Muscle of arm (tissue), 12 donors: ENCODE data around the gene RALB. TPM values are rescaled to one million over a fixed set of nuclear protein-coding genes. Genes with fewer than 3 reads are reported as not detected.
A peak's percentile ranks its signal among the peaks of the same experiment; 100 is the strongest.
"Not testable (repeated sequence)": the region's sequence is repeated elsewhere in the genome, so short reads cannot be mapped to it uniquely, and the experiment has no call there.

Source experiments
- DNase-seq: peaks from one replicate; pipeline ENCODE4 v3.0.0-alpha.2; 2013
- polyA plus RNA-seq, 12 donors: library from polyadenylated mRNA; unstranded; fragments of 120-200 nt; gene quantifications; one replicate each; pipeline ENCODE4 v1.2.1, GENCODE V29; 2013; ENCODE audit not compliant: insufficient read length in 12 of 12

Gene RALB
- polyA plus RNA-seq, 12 donors = 47.5 to 87.9 (median 57.3) TPM; not detected in 1

- peak; percentile 91 for DNase-seq
These were observed 60.4 kb downstream of the RALB start for GRCh38 chr2:120312860-120313694.

GRCh38 chr2:120313695-120314615 is 61.3 kb downstream of the RALB start:
- DNase-seq = no peak

GRCh38 chr2:120314690-120315366 is 62.2 kb downstream of the RALB start:
- no peak for DNase-seq

- no peak for DNase-seq
These were observed 62.8 kb downstream of the RALB start for GRCh38 chr2:120315367-120316033.

DNA sequence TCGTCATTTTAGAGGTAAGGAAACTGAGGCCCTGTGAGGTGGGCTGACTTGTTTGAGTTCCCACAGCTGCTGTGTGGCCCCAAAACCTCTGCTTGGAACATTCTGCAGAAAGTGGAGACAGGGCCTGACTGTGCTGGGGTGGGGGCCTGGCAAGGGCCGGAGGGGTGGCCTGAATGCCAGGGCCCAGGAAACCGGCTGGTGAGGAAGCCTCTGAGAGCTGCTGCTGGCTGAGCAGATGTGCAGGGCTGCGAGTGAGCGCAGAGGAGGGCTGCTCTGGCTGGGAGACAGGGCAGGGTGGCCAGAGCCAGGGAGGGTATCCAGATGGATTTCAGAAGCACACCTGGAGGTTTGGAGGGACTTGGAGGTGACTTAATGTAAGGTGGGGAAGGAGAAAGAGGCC is 63.4 kb downstream of the RALB start:
- DNase-seq = no peak

DNA sequence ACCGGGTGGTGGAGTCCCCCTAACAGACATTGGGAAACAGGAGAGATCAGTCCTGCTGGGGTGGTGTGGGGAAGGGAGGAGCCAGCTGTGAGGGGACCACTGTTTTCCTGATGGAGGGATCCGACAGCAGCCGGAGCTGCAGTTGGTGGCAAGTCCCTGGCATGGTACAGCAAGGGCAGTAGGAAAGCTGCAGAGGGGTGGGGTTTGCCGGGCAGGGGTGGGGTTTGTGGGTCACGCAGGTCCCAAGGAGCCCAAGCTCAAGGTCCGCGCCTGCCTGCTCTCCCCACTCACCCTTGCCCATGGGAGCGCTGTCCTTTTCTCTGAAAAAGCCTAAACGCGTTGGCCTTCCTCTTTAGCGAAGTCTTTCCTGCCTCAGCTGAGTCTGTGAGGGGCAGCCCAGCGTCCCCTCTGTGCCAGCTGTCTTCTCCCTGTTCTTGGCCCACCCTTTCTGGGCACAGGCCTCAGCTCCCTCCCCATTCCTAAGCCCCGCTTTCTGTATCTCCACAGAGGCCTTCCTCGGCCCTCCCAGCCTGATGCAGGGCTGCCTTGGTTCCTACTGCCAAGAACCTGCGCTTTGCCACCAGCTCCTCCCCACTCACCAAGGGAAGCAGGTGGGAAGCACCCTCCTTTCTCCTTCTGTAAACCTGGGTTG is 64.0 kb downstream of the RALB start:
- DNase-seq = no peak

GRCh38 chr2:120317180-120317533 is 64.5 kb downstream of the RALB start:
- DNase-seq = no peak

DNA sequence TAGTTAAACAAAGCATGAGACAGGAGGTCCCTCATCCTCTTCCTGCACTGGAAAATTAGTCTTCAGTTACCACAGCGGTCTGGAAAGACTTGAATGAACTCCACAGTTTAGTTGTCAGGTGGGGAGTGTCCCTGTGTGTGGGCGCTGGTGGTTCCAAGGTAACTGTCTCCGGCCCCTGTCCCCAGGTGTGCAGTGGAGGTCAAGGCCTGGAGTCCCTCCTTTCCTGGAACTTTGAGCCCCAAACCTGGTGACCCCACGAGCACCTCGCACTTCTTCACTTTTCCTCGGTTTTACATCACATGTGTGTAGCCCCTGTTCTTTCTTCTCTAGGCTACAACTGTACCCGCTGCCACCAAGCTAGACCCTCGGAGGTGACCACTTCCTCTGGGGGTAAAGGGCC is 65.3 kb downstream of the RALB start:
- DNase-seq = no peak

GRCh38 chr2:120318626-120319025 is 66.0 kb downstream of the RALB start:
- DNase-seq = peak; percentile 67

- no peak for DNase-seq
These were observed 66.5 kb downstream of the RALB start for GRCh38 chr2:120319123-120319522.

- no peak for DNase-seq
These were observed 67.2 kb downstream of the RALB start for GRCh38 chr2:120319686-120320317.

- no peak for DNase-seq
These were observed 67.7 kb downstream of the RALB start for GRCh38 chr2:120320318-120320851.

- not testable (repeated sequence) for DNase-seq
These were observed 68.4 kb downstream of the RALB start for GRCh38 chr2:120320887-120321556.

DNA sequence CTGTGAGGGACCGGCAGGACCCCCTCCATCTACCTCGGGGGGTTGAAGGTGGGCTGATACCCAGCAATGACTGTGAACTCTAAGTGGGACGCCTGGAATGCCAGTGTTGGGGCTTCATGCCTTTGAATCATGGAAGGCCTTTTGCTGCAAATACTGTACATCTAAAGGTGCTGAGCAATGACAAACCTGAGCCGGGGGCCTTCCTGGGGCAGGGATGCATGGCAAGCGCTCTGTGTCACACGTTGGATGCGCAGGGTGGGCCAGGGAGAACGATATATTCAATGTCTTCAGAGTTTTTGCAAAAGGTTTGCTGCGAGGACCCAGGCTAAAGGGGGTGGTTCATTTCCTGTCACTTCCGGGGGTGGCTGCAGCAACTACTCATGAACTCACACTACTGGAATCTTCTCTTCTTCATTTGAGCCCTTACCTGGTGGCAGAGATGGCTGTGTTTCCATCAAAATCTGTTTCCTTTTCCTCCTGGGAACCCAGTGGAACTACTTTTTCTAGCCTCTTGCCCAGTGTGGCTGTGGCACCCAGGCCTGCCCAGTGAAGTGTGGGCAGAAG is 69.2 kb downstream of the RALB start:
- DNase-seq = no peak

DNA sequence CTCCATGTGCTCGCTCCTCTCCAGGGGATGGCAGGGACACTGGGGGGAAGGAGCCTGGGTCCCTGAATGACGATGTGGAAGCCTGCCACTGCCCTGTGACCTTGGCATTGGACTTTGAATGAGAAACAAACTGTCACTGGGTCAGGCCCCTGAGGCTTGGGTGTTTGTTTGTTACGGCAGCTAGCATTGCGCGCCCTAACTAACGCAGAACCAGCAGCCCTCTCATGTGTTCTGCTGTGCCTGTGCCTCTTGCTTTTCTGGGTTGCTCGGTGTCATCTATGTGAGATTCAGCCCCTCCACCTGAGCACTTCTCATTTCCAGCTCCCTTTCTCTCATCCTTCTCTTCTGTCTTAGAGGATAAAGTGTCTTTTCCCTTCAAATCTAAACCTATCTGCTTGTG is 69.7 kb downstream of the RALB start:
- DNase-seq = no peak

DNA sequence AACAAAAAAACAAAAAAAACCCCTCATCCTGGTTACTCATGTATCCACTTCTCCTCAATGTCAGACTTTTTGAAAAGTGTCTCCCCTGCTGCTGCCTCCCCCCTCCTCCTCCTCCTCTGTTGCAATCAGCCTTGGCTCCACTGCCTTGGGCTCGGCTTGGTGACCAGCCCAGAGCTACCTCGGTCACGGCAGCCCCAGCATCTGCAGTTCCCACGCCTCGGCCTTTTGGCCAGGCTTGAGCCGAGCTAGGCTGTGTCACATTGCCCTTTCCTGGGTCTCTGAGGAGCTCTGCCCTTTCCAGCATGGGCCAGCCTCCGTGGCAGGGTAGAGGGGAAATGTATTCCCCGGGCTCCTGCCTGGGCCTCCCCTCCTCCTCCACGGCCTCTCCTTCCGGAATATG is 70.6 kb downstream of the RALB start:
- DNase-seq = peak; percentile 48

- no peak for DNase-seq
These were observed 71.3 kb downstream of the RALB start for GRCh38 chr2:120323807-120324399.

DNA sequence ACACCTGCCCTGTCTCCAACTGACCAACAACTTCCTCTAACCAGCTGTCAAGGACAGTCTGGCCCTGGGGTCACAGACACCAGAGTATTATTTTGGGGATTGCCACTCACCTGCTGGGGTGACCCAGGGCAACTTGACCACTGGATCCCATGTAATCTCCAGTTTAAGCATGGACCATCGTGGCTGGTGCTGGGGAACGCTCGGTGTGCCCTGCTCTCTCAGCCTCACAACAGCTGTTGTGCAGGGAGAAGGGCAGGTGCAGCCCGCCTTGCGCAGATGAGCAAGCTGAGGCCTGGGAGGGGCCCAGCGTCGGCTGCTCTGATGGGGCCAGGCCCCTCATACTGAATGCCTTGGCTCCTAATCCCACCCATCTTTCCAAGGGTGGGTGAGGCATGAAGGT is 72.3 kb downstream of the RALB start:
- DNase-seq = no peak

- no peak for DNase-seq
These were observed 73.4 kb downstream of the RALB start for GRCh38 chr2:120326066-120326465.
